NCI-H187 (cell line): Measurements from ENCODE around the gene SEMA4C.

ENCODE experiments used
- DNase-seq, 2 experiments: peaks; one replicate each; lab custom pipeline; 2025; lab: John Stamatoyannopoulos, UW

Gene SEMA4C

GRCh38 chr2:96819876-96820511 is 49.9 kb downstream of the SEMA4C start:
- no peak for DNase-seq

- peak in 1 of 2 experiments; percentile 29 for DNase-seq
These were observed 50.6 kb downstream of the SEMA4C start for GRCh38 chr2:96819128-96819875.

- DNase-seq = no peak
These were observed 52.0 kb downstream of the SEMA4C start for GRCh38 chr2:96817882-96818281.

GRCh38 chr2:96816836-96817702 is 52.8 kb downstream of the SEMA4C start:
- DNase-seq = no peak

- peak; percentile 72 to 96 for DNase-seq
These were observed 53.6 kb downstream of the SEMA4C start, which contains the start of gene CNNM3 for GRCh38 chr2:96816127-96816835. Gene CNNM3, plus strand, starts transcription at chr2:96816268. Its CDS starts 10 bp downstream, at chr2:96816278.

- DNase-seq = peak in 1 of 2 experiments; percentile 47
These were observed 54.4 kb downstream of the SEMA4C start for GRCh38 chr2:96815326-96816126.

GRCh38 chr2:96813656-96814055 is 56.2 kb downstream of the SEMA4C start:
- DNase-seq = no peak

GRCh38 chr2:96811917-96812316 is 58.0 kb downstream of the SEMA4C start:
- no peak for DNase-seq

- DNase-seq = no peak
These were observed 59.1 kb downstream of the SEMA4C start for GRCh38 chr2:96810783-96811192.

- DNase-seq = no peak
These were observed 59.7 kb downstream of the SEMA4C start for GRCh38 chr2:96809951-96810782.
